GM18499 (cell line): ENCODE results near the gene GRAPL.
"Not testable (repeated sequence)": the region's sequence is repeated elsewhere in the genome, so short reads cannot be mapped to it uniquely, and the experiment has no call there.

ENCODE experiments used
- ATAC-seq: cut with Tn5 transposase; IDR thresholded peaks from one replicate; pipeline ENCODE4 v1.9.1; 2021; ENCODE audit warnings: moderate number of reproducible peaks; ENCODE audit not compliant: insufficient read depth, unreplicated experiment

GRAPL gene

DNA sequence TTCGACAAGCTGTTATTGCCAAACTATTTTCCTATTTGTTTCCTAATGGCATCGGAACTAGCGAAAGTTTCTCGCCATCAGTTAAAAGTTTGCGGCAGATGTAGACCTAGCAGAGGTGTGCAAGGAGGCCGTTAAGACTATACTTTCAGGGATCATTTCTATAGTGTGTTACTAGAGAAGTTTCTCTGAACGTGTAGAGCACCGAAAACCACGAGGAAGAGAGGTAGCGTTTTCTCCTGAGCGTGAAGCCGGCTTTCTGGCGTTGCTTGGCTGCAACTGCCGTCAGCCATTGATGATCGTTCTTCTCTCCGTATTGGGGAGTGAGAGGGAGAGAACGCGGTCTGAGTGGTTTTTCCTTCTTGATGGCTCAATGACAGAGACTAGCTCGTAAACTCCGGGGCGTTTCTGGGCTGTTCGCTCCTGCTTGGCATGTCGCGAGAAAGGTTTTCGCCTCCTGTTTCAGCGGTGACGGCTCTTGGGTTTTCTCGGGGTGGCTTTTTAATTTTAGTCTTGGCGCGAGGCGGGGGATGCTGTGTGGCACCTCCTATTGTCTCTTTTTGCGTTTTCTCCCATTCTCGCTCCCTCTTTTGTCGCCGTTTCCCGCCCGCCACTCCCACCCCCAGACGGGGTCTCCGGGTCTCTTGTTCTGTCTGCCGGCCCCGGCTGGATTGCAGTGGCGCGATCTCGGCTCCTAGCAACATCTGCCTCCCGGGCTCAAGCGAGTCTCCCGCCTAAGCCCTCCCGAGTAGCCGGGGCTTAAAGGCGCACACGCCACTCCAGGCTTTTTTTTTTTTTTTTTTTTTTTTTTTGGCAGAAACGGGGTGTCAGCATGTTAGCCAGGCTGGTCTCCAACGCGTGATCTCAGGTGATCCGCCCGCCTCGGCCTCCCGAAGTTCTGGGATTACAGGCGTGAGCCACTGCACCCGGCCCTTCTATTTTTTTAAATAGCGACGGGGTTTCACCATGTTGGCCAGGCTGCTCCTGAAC is 60.8 kb downstream of the GRAPL start:
- ATAC-seq, result not testable (repeated sequence)

GRCh38 chr17:19188870-19189708 is 61.7 kb downstream of the GRAPL start:
- ATAC-seq, result not testable (repeated sequence)

- ATAC-seq, result not testable (repeated sequence)
These were observed 62.5 kb downstream of the GRAPL start for GRCh38 chr17:19189781-19190405.

DNA sequence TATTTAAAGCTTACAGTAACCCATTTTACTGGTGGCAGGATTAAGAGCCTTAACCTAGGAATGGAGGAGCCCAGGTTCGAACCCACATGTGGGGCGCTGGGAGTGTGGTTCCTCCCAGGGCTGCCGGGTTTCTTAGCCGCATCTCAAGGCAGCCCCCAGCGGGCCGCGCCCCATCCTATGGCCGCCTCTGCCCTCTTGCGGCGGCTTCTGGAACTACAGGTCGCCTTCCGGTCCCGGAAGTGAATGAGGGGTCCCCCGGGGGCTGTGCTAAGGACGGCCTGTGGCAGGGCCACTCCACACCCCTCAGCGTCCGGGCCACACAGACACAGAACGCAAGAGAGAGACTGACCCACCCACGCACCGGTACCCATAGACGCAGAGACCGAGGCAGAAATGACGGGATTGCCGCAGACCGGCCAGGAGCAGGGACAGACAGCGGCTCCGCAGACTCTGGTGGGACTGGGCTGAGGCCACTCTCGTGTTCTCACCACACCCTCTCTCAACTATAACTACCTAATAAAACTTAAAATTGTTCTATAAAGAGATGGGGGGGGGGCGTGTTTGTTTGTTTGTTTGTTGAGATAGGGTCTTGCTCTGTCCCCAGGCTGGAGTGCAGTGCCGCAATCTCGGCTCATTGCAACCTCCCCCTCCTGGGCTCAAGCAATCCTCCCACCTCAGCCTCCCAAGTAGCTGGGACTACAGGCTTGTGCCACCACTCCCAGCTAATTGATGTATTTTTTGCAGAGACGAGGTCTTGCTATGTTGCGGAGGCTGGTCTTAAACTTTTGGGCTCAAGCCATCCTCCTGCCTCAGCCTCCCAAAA is 69.2 kb downstream of the GRAPL start:
- ATAC-seq, result peak; percentile 53

GRCh38 chr17:19202448-19202847 is 75.1 kb downstream of the GRAPL start:
- ATAC-seq, result not testable (repeated sequence)

- ATAC-seq, result not testable (repeated sequence)
These were observed 76.0 kb downstream of the GRAPL start for GRCh38 chr17:19203429-19203828.
